ENCODE data around the gene TTLL9.

TTLL9 gene

DNA sequence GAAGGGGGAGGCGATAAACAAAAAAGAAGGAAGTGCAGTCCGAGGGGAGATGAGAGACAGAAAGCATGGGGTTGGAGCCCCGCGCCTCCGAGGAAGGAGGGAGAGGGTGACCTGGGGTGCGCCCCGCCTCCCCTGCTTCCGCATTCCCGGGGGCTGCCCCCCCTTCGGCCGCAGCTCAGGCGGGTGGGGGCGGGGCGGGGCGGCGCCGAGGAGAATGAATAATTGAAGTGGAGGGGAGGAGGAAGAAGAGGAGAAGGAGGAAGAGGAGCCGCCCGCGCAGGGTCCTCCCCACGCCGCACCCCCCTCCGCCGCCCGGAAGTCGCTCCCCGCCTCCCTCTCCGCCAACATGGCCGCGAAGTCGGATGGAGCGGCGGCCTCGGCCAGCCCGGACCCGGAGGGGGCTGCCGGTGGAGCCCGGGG is 97.4 kb downstream of the TTLL9 start, which contains the start of gene XKR7:
TSS of gene XKR7 (plus strand) at position 322 of the 420 bp plus-strand sequence. CDS start at position 347, 25 bp downstream.
- H3K27ac ChIP-seq, result peak within 1 kb of the TSS; percentile 71
- TF ChIP-seq, protein P1, sequence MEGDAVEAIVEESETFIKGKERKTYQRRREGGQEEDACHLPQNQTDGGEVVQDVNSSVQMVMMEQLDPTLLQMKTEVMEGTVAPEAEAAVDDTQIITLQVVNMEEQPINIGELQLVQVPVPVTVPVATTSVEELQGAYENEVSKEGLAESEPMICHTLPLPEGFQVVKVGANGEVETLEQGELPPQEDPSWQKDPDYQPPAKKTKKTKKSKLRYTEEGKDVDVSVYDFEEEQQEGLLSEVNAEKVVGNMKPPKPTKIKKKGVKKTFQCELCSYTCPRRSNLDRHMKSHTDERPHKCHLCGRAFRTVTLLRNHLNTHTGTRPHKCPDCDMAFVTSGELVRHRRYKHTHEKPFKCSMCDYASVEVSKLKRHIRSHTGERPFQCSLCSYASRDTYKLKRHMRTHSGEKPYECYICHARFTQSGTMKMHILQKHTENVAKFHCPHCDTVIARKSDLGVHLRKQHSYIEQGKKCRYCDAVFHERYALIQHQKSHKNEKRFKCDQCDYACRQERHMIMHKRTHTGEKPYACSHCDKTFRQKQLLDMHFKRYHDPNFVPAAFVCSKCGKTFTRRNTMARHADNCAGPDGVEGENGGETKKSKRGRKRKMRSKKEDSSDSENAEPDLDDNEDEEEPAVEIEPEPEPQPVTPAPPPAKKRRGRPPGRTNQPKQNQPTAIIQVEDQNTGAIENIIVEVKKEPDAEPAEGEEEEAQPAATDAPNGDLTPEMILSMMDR (IDR thresholded peaks at IDR 0.05), result no peak
- no peak within 1 kb of the TSS for H3K9ac ChIP-seq
- peaks cover 4% of the 10 kb centered on the region for H3K27me3 ChIP-seq (ENCODE audit: control insufficient read depth, insufficient read depth, low read length)
- no peaks in the 10 kb centered on the region for H3K36me3 ChIP-seq (ENCODE audit: control insufficient read depth, insufficient read depth, low read length)
- H3K4me3 ChIP-seq (ENCODE audit: low read depth, low read length), result no peak within 1 kb of the TSS
- no peaks in the 10 kb centered on the region for H3K9me3 ChIP-seq (ENCODE audit: control insufficient read depth, low read length)
- peaks cover 16% of the 10 kb centered on the region for H3K4me1 ChIP-seq
- H3K4me2 ChIP-seq (ENCODE audit: low read length), result no peak within 1 kb of the TSS
- H2AFZ ChIP-seq, result peak within 1 kb of the TSS; percentile 80
- peaks cover 3% of the 10 kb centered on the region for H3K79me2 ChIP-seq

GRCh38 chr20:31968291-31969126 is 98.1 kb downstream of the TTLL9 start:
- Histone ChIP-seq H3K4me2 (ENCODE audit: low read length) (no peak overlapping the region), H3K4me3 (ENCODE audit: low read depth, low read length) (no peak overlapping the region), H3K4me1 (peaks cover 16% of the 10 kb centered on the region), H3K9ac (no peak overlapping the region), H3K36me3 (ENCODE audit: control insufficient read depth, insufficient read depth, low read length) (no peaks in the 10 kb centered on the region), H2AFZ (peak overlapping the region; percentile 68), H3K27ac (peak overlapping the region; percentile 71), H3K79me2 (peaks cover 3% of the 10 kb centered on the region), H3K27me3 (ENCODE audit: control insufficient read depth, insufficient read depth, low read length) (peaks cover 4% of the 10 kb centered on the region), H3K9me3 (ENCODE audit: control insufficient read depth, low read length) (no peaks in the 10 kb centered on the region)
- TF ChIP-seq, protein P1 (IDR thresholded peaks at IDR 0.05), result no peak

DNA sequence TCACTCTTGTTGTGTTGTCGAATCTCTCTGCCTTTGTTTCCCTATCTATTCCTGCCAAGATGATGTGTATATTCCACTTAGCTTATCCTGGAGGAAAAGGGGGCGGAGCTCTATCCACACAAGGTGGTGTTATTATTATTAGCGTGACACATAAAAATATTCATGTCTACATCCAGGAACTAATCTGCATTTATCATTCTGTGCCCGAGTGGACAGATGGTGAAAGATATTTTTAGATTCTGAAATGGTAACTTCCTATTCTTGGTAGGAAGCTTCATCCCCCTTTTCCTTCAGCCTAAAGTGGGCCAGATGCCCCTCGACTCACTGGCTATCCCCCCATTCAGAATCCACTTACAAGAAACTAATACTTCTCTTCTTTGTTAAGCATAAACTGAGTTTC is 99.6 kb downstream of the TTLL9 start:
- Histone ChIP-seq H3K4me2 (ENCODE audit: low read length) (no peak overlapping the region), H3K9me3 (ENCODE audit: control insufficient read depth, low read length) (no peaks in the 10 kb centered on the region), H3K27ac (no peak overlapping the region), H2AFZ (no peak overlapping the region), H3K4me1 (peaks cover 16% of the 10 kb centered on the region), H3K36me3 (ENCODE audit: control insufficient read depth, insufficient read depth, low read length) (no peaks in the 10 kb centered on the region), H3K4me3 (ENCODE audit: low read depth, low read length) (no peak overlapping the region), H3K9ac (no peak overlapping the region), H3K27me3 (ENCODE audit: control insufficient read depth, insufficient read depth, low read length) (peaks cover 4% of the 10 kb centered on the region), H3K79me2 (peaks cover 6% of the 10 kb centered on the region)
- TF ChIP-seq, protein P1 (IDR thresholded peaks at IDR 0.05), result no peak

GRCh38 chr20:31972471-31973021 is 102.1 kb downstream of the TTLL9 start:
- H3K4me1 ChIP-seq, result peaks cover 12% of the 10 kb centered on the region
- no peak overlapping the region for H3K4me2 ChIP-seq (ENCODE audit: low read length)
- H3K36me3 ChIP-seq (ENCODE audit: control insufficient read depth, insufficient read depth, low read length), result no peaks in the 10 kb centered on the region
- H3K27me3 ChIP-seq (ENCODE audit: control insufficient read depth, insufficient read depth, low read length), result no peaks in the 10 kb centered on the region
- H2AFZ ChIP-seq, result no peak overlapping the region
- peaks cover 19% of the 10 kb centered on the region for H3K79me2 ChIP-seq
- no peak overlapping the region for H3K9ac ChIP-seq
- no peaks in the 10 kb centered on the region for H3K9me3 ChIP-seq (ENCODE audit: control insufficient read depth, low read length)
- TF ChIP-seq, protein P1 (IDR thresholded peaks at IDR 0.05), result no peak
- H3K4me3 ChIP-seq (ENCODE audit: low read depth, low read length), result no peak overlapping the region
- H3K27ac ChIP-seq, result peak overlapping the region; percentile 16
